Fibroblast of the aortic adventitia (primary cell): Measurements from ENCODE around the gene ZNF316. TPM values are rescaled to one million over a fixed set of nuclear protein-coding genes. Genes with fewer than 3 reads are reported as not detected.

Source experiments
- DNase-seq: peaks from one replicate; pipeline ENCODE4 v3.0.0-alpha.2; 2010; ENCODE audit warnings: low read depth
- H3K4me3 ChIP-seq: 2 replicates; pipeline ENCODE4 v1.5.1; 2011; ENCODE audit warnings: low read depth, mild to moderate bottlenecking, control low read depth, low read length, moderate library complexity
- CTCF ChIP-seq: IDR thresholded peaks from 2 replicates; pipeline ENCODE4 v1.5.1; 2011; ENCODE audit warnings: mild to moderate bottlenecking, low read length, control low read depth, inconsistent platforms; ENCODE audit not compliant: insufficient read depth
- total RNA-seq: library from RNA; depleted of rRNA; stranded (reverse); fragments of >200 nt; gene quantifications from 2 replicates; pipeline ENCODE4 v1.2.3, GENCODE V29; 2012; ENCODE audit warnings: low replicate concordance

Gene ZNF316
- total RNA-seq, 1 donor: 9.9 TPM

- DNase-seq: no peak
- TF ChIP-seq CTCF: no peak
- no peak overlapping the region for H3K4me3 ChIP-seq
Measured at GRCh38 chr7:6647080-6647479, 10.0 kb downstream of the ZNF316 start.

- no peak for DNase-seq
- H3K4me3 ChIP-seq: no peak overlapping the region
- no peak for TF ChIP-seq CTCF
Measured at GRCh38 chr7:6647541-6647940, 10.4 kb downstream of the ZNF316 start.

- no peak for TF ChIP-seq CTCF
- no peak overlapping the region for H3K4me3 ChIP-seq
- no peak for DNase-seq
Measured at GRCh38 chr7:6648066-6648814, 11.1 kb downstream of the ZNF316 start.

GRCh38 chr7:6648815-6649104, 11.6 kb downstream of the ZNF316 start:
- no peak overlapping the region for H3K4me3 ChIP-seq
- DNase-seq: no peak
- no peak for TF ChIP-seq CTCF

- DNase-seq: no peak
- no peak overlapping the region for H3K4me3 ChIP-seq
- no peak for TF ChIP-seq CTCF
Measured at GRCh38 chr7:6649241-6649961, 12.3 kb downstream of the ZNF316 start.

- TF ChIP-seq CTCF: no peak
- DNase-seq: no peak
- H3K4me3 ChIP-seq: no peak overlapping the region
Measured at GRCh38 chr7:6650086-6650485, 13.0 kb downstream of the ZNF316 start.

GRCh38 chr7:6650521-6651011, 13.4 kb downstream of the ZNF316 start:
- DNase-seq: no peak
- no peak overlapping the region for H3K4me3 ChIP-seq
- no peak for TF ChIP-seq CTCF
